ENCODE data around the gene L1TD1. TPM values are rescaled to one million over a fixed set of nuclear protein-coding genes. Genes with fewer than 3 reads are reported as not detected.

L1TD1 gene
- total RNA-seq, 4 donors from 2014 or later = not detected

DNA sequence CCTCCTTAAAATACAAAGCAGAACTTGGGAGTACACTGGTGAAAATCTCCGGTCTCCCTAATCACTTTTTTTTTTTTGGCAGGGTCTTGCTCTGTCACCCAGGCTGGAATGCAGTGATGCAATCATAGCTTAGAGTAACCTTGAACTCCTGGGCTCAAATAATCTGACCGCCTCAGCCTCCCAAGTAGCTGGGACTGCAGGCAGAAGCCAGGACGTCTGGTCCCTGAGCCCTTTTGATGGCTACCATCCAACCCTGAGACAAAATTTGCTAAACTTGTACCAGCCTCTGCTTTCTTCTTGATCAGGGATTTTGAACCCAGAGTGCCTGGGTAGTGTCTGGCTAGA is 4.1 kb downstream of the L1TD1 start:
- Histone ChIP-seq H3K27me3 (peaks cover 16 to 27% (median 20%) of the 10 kb centered on the region in 3 donors), H3K9me3 (no peaks in the 10 kb centered on the region), H3K4me3 (no peak overlapping the region), H3K36me3 (no peaks in the 10 kb centered on the region), H3K27ac (no peak overlapping the region), H3K4me1 (no peaks in the 10 kb centered on the region)
- no peak for TF ChIP-seq POLR2A (IDR thresholded peaks at IDR 0.05)
- TF ChIP-seq, protein P1, sequence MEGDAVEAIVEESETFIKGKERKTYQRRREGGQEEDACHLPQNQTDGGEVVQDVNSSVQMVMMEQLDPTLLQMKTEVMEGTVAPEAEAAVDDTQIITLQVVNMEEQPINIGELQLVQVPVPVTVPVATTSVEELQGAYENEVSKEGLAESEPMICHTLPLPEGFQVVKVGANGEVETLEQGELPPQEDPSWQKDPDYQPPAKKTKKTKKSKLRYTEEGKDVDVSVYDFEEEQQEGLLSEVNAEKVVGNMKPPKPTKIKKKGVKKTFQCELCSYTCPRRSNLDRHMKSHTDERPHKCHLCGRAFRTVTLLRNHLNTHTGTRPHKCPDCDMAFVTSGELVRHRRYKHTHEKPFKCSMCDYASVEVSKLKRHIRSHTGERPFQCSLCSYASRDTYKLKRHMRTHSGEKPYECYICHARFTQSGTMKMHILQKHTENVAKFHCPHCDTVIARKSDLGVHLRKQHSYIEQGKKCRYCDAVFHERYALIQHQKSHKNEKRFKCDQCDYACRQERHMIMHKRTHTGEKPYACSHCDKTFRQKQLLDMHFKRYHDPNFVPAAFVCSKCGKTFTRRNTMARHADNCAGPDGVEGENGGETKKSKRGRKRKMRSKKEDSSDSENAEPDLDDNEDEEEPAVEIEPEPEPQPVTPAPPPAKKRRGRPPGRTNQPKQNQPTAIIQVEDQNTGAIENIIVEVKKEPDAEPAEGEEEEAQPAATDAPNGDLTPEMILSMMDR (IDR thresholded peaks at IDR 0.05 in 4 of 5, conservative IDR thresholded peaks at IDR 0.05 in 1 of 5) = no peak
- DNase-seq = no peak
- in situ Hi-C loops (cut with MboI; ENCODE audit: low sequenced_read_pairs in 4 of 4) (loop anchor here in 2 of 4 donors (25.0 kb wide), 1 partner anchor 539 kb away; no protein-coding TSS in a partner anchor), intact Hi-C loops (cut with DNase I; ENCODE audit: low total_unique reads) (no loop called here)
- no peak for ATAC-seq

DNA sequence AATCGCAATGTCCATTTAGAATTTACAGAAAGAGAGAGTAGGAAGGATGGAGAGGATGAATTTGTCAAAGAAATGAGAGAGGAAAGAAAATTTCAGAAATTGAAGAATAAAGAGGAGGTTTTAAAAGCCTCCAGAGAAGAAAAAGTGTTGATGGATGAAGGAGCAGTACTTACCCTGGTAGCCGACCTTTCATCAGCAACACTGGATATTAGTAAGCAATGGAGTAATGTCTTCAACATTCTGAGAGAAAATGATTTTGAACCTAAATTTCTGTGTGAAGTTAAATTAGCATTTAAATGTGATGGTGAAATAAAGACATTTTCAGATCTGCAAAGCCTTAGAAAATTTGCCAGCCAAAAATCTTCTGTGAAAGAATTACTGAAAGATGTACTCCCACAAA is 12.5 kb downstream of the L1TD1 start:
- in situ Hi-C loops (cut with MboI; ENCODE audit: low sequenced_read_pairs in 4 of 4) = no loop called here
- H3K27ac ChIP-seq = no peak overlapping the region
- peaks cover 0 to 6% (median 0%) of the 10 kb centered on the region in 3 donors for H3K9me3 ChIP-seq
- no peaks in the 10 kb centered on the region for H3K36me3 ChIP-seq
- no peaks in the 10 kb centered on the region for H3K4me1 ChIP-seq
- H3K27me3 ChIP-seq = no peaks in the 10 kb centered on the region
- no peak for DNase-seq
- no peak overlapping the region for H3K4me3 ChIP-seq
- ATAC-seq = no peak
- intact Hi-C loops (cut with DNase I; ENCODE audit: low total_unique reads) = no loop called here
- TF ChIP-seq, protein P1 (IDR thresholded peaks at IDR 0.05 in 4 of 5, conservative IDR thresholded peaks at IDR 0.05 in 1 of 5) = no peak
- no peak for TF ChIP-seq POLR2A (IDR thresholded peaks at IDR 0.05)

DNA sequence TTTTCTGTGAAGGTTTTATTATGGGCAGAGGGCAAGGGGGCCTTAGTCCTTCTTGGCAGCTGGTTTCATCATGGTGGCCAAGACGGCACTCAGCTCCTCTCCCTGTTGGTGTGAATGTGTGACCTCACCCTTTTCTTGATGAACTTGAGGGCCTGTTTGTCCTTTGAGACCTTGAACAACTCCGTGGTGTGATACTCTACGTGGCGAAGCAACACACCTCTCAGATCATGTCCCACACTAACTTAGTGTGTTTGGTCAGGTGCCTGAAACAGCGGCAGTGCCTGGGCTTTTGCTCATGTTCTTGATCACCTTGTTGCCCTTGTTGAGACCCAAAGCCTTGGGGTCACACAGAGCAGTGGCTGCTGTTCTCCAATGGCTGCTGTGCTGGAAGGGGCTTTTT is 13.4 kb downstream of the L1TD1 start:
- no peaks in the 10 kb centered on the region for H3K27me3 ChIP-seq
- intact Hi-C loops (cut with DNase I; ENCODE audit: low total_unique reads) = no loop called here
- no peak for DNase-seq

DNA sequence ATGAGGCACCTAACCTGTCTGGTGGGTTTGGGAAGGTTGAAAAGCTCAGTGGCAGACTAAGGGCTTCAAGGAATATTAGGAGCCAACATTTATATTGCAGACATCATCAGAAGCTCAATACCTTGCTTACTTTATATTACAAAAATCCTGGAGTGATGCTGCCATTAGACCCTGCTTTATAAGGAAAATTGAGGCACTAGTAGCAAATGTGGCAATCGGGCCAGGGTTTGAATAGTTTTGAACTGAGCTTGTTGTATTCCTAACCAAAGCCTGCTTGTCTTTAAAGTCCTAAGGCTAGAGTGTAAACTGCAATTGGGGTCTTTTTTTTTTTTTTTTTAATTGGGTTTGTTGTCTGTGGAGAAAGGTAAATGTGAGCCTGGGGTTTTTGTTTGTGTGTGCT is 14.3 kb downstream of the L1TD1 start:
- TF ChIP-seq, protein P1 (IDR thresholded peaks at IDR 0.05 in 4 of 5, conservative IDR thresholded peaks at IDR 0.05 in 1 of 5) = no peak
- no peak for TF ChIP-seq POLR2A (IDR thresholded peaks at IDR 0.05)
- Histone ChIP-seq H3K9me3 (peaks cover 0 to 6% (median 0%) of the 10 kb centered on the region in 3 donors), H3K36me3 (no peaks in the 10 kb centered on the region), H3K27ac (no peak overlapping the region), H3K27me3 (no peaks in the 10 kb centered on the region), H3K4me1 (no peaks in the 10 kb centered on the region), H3K4me3 (no peak overlapping the region)
- DNase-seq (no peak), ATAC-seq (no peak)
- in situ Hi-C loops (cut with MboI; ENCODE audit: low sequenced_read_pairs in 4 of 4) (no loop called here), intact Hi-C loops (cut with DNase I; ENCODE audit: low total_unique reads) (no loop called here)

More for the DNA sequence above, 13.4 kb downstream of the L1TD1 start:
- TF ChIP-seq, protein P1 (IDR thresholded peaks at IDR 0.05 in 4 of 5, conservative IDR thresholded peaks at IDR 0.05 in 1 of 5) = no peak
- TF ChIP-seq POLR2A (IDR thresholded peaks at IDR 0.05) = no peak
- Histone ChIP-seq H3K27ac (no peak overlapping the region), H3K9me3 (peaks cover 0 to 6% (median 0%) of the 10 kb centered on the region in 3 donors), H3K36me3 (no peaks in the 10 kb centered on the region), H3K4me3 (no peak overlapping the region), H3K4me1 (no peaks in the 10 kb centered on the region)
- in situ Hi-C loops (cut with MboI; ENCODE audit: low sequenced_read_pairs in 4 of 4) = no loop called here
- ATAC-seq = no peak

DNA sequence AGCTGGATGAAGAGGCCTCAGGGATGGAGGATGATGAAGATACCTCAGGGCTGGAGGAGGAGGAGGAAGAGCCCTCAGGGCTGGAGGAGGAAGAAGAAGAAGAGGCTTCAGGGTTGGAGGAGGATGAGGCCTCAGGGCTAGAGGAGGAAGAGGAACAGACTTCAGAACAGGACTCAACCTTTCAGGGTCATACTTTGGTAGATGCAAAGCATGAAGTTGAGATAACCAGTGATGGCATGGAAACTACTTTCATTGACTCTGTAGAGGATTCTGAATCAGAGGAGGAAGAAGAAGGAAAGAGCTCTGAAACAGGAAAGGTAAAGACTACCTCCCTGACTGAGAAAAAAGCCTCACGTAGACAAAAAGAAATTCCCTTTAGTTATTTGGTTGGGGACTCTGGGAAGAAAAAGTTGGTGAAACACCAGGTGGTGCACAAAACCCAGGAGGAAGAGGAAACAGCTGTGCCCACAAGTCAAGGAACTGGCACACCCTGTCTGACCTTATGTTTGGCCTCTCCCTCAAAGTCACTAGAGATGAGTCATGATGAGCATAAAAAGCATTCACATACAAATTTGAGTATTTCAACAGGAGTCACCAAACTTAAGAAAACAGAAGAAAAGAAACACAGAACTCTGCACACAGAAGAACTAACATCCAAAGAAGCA is 15.4 kb downstream of the L1TD1 start:
- Histone ChIP-seq H3K27ac (no peak overlapping the region), H3K27me3 (no peaks in the 10 kb centered on the region), H3K9me3 (peaks cover 0 to 6% (median 0%) of the 10 kb centered on the region in 3 donors), H3K36me3 (no peaks in the 10 kb centered on the region), H3K4me1 (no peaks in the 10 kb centered on the region), H3K4me3 (no peak overlapping the region)
- TF ChIP-seq POLR2A (IDR thresholded peaks at IDR 0.05) = no peak
- TF ChIP-seq, protein P1 (IDR thresholded peaks at IDR 0.05 in 4 of 5, conservative IDR thresholded peaks at IDR 0.05 in 1 of 5) = no peak
- ATAC-seq (no peak), DNase-seq (no peak)
- intact Hi-C loops (cut with DNase I; ENCODE audit: low total_unique reads) = no loop called here
- in situ Hi-C loops (cut with MboI; ENCODE audit: low sequenced_read_pairs in 4 of 4) = no loop called here
